GM21367 (cell line): ENCODE measurements around the gene GLIS2.

Experiments
- ATAC-seq: cut with Tn5 transposase; IDR thresholded peaks from one replicate; pipeline ENCODE4 v1.9.1; 2021; ENCODE audit not compliant: unreplicated experiment

GLIS2 gene

DNA sequence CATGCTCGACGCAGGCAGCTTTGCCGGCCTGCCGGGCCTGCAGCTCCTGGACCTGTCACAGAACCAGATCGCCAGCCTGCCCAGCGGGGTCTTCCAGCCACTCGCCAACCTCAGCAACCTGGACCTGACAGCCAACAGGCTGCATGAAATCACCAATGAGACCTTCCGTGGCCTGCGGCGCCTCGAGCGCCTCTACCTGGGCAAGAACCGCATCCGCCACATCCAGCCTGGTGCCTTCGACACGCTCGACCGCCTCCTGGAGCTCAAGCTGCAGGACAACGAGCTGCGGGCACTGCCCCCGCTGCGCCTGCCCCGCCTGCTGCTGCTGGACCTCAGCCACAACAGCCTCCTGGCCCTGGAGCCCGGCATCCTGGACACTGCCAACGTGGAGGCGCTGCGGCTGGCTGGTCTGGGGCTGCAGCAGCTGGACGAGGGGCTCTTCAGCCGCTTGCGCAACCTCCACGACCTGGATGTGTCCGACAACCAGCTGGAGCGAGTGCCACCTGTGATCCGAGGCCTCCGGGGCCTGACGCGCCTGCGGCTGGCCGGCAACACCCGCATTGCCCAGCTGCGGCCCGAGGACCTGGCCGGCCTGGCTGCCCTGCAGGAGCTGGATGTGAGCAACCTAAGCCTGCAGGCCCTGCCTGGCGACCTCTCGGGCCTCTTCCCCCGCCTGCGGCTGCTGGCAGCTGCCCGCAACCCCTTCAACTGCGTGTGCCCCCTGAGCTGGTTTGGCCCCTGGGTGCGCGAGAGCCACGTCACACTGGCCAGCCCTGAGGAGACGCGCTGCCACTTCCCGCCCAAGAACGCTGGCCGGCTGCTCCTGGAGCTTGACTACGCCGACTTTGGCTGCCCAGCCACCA is 65.4 kb downstream of the GLIS2 start:
- ATAC-seq: no peak

DNA sequence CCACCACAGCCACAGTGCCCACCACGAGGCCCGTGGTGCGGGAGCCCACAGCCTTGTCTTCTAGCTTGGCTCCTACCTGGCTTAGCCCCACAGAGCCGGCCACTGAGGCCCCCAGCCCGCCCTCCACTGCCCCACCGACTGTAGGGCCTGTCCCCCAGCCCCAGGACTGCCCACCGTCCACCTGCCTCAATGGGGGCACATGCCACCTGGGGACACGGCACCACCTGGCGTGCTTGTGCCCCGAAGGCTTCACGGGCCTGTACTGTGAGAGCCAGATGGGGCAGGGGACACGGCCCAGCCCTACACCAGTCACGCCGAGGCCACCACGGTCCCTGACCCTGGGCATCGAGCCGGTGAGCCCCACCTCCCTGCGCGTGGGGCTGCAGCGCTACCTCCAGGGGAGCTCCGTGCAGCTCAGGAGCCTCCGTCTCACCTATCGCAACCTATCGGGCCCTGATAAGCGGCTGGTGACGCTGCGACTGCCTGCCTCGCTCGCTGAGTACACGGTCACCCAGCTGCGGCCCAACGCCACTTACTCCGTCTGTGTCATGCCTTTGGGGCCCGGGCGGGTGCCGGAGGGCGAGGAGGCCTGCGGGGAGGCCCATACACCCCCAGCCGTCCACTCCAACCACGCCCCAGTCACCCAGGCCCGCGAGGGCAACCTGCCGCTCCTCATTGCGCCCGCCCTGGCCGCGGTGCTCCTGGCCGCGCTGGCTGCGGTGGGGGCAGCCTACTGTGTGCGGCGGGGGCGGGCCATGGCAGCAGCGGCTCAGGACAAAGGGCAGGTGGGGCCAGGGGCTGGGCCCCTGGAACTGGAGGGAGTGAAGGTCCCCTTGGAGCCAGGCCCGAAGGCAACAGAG is 66.3 kb downstream of the GLIS2 start:
- no peak for ATAC-seq

DNA sequence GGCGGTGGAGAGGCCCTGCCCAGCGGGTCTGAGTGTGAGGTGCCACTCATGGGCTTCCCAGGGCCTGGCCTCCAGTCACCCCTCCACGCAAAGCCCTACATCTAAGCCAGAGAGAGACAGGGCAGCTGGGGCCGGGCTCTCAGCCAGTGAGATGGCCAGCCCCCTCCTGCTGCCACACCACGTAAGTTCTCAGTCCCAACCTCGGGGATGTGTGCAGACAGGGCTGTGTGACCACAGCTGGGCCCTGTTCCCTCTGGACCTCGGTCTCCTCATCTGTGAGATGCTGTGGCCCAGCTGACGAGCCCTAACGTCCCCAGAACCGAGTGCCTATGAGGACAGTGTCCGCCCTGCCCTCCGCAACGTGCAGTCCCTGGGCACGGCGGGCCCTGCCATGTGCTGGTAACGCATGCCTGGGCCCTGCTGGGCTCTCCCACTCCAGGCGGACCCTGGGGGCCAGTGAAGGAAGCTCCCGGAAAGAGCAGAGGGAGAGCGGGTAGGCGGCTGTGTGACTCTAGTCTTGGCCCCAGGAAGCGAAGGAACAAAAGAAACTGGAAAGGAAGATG is 67.0 kb downstream of the GLIS2 start:
- ATAC-seq: no peak

DNA sequence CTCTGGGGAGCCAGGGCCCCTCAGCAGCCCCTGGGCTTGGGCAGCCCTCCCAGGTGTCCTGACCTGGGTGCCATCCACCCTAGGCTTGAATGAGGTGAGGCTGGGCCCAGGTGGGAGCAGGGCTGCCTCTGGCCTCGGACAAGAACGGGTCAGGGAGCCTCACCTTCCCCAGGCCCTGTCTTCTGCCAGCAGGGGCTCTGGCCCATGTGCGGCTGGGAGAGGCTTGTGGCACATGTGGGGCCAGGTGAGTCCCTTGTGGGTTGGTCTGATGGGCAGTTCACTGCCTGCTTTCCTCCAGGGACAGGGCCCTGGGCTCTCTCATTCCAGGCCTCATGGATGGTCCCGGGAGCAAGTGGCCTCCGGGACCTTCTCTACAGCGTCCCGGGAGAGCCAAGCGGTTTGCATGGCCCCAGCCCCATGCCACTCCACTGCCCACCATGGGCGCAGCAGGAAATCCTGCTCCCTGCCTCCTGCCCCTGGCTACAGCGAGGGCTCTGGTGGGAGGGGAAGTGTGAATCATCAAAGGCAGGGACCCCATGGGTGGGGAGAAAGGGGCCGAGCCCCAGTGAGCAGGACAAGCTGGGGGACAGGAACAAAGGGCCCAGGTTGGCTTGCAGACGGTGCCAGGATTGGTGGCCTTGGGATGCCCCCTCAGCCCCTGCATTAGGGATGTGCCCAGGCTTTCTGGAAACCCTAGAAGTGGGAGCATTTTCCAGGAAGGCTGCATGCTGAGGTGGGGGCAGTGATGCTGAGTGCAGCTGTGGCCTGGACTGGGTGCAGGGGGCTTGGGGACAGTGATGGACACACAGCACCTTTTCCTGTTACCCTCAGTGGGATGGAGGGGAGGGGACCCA is 68.0 kb downstream of the GLIS2 start:
- ATAC-seq: no peak

DNA sequence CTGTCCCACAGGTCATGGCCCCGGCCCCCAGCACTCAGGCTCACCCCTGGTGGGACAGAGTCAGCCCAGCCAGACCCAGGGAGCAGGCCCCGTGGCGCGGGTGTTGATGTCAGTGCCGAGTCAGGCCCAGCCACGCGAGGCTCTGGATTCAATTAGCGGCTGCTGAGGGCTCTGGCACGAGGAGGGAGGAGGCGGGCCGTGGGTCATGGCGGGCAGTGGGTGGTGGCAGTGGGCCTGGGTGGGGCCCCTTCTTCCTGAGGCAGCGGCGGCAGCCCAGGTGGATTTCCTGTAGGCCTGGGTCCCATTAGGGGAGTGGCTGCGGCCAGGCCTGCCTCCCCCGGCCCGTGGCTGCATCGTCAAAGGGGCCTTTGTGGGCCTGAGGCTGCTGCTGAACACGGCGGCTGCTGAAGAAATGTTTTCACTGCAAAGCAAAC is 68.7 kb downstream of the GLIS2 start:
- ATAC-seq: no peak

DNA sequence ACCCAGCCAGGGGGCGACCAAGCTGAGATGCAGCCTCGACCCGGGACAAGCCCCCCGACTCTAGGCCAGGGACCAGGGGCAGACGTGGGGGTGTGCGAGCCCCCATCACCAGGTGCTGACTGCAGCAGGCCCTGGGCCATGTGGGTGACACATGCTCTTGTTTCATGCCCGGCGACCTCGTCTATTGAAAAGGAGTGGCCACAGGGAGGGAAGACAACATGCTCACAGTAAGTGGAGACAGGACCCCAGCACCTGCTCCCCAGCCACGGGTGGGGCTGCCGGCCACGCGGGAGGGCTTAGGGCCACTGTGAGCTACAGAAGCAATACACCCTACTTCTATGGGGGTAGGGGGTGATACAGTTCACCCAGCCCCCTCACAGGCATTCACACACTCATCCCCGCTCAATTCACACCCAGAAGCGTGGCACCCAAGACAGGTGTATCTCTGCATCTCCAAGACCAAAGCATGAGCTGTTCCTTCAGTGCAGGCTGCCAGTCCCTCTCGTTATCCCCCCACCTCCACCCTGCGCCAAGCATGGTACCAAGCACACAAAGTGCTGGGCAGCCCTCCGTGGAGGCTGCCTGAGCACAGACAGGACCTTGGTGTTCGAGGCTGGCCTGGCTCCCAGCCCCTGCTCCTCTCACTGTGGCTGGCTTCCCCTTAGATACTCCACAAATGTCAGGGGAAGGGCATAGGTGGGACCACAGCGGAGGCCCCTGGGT is 69.4 kb downstream of the GLIS2 start:
- no peak for ATAC-seq

DNA sequence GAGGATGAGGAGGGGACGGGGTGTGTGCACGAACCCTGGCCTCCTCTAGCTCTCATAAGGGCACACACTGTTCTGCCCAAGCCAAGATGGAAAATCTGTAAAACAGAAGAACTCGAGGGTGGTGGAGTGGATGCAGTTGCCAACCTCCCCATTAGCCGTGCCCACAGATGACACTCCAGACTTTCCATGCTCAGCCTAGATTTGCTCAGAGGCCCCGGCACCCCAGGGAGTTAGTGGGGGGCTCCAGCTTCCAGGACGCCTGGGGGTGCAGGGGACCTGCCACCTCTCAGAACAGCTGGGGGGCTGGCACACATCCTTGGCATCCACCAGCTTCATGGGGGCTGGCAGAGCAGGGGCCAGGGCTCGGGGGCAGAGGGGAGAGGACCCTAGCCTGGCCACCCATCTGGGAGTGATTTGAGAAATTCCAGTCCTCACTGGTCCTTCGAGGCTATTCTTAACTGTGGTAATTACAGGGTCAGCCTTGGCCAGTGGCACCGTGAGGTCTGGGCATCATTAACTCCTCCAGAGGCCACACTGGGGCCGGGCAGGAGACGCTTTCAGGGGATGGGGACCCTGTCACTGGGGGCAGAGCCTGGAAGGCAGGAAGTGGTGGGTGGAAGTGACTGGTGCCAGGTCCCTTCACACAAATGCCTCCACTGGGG is 70.1 kb downstream of the GLIS2 start:
- no peak for ATAC-seq

DNA sequence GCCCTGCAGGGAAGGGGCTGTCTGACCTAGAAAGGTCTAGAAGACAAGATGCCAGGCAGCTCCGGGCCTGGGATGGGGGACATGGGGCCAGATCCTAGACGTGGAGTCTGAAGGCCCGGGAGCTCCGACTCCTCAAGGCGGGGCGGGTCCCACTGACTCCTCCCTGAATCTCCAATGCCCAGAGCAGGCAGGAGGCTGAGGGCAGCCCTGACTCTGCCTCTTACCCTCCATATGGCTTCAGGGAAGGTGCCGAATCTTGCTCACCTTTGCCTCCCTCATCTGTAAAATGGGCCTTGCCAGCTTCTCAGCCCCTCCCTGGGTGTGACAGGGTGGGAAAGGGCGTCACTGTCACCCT is 70.6 kb downstream of the GLIS2 start:
- ATAC-seq: no peak

DNA sequence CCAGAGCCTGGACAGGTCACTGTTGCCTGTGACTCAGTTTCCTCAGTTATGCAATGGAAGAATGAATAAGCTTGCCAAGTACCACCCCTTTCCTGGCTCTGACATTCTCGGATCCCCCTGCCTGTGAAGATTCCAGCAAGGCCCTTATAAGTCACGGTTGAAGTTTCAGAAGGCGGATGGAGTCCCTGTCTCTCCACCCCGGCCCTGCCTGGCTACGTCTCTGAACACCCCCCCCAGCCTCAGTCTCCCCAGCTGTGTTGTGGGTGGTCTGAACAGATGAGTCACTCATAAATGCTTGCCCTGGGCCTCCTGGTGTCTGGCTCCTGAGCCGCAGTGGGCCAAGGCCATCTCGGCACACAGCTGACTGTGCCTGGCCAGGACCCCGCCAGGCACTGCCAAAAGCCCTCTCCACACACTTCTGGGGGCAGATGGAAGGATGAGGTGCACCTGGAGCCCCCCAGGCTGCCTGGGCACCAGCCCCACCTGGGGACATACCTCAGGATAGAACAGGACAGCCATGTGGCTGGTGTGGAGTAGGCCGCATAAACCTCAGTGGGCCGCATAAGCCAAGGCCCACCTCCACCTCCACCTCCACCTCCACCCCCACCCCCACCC is 71.2 kb downstream of the GLIS2 start:
- no peak for ATAC-seq

DNA sequence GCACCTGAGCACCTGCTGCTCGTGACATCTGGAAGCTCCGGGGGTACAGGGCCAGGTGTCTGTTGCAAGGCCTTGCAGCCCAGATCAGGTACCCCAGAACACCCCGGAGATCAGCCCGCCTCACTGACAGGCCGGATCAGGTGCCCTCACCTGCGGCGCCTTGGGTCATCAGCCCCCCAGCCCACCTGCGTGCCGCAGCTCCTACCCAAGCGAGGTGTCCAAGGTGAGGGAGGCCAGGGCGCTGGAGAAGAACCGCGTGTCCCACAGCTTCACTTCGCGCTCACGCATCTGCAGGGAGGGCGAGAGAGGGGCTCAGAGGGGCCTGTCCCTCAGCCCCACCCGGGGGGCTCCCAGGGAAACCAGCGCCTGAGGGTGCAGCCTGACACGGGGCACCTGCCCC is 71.9 kb downstream of the GLIS2 start:
- ATAC-seq: no peak

DNA sequence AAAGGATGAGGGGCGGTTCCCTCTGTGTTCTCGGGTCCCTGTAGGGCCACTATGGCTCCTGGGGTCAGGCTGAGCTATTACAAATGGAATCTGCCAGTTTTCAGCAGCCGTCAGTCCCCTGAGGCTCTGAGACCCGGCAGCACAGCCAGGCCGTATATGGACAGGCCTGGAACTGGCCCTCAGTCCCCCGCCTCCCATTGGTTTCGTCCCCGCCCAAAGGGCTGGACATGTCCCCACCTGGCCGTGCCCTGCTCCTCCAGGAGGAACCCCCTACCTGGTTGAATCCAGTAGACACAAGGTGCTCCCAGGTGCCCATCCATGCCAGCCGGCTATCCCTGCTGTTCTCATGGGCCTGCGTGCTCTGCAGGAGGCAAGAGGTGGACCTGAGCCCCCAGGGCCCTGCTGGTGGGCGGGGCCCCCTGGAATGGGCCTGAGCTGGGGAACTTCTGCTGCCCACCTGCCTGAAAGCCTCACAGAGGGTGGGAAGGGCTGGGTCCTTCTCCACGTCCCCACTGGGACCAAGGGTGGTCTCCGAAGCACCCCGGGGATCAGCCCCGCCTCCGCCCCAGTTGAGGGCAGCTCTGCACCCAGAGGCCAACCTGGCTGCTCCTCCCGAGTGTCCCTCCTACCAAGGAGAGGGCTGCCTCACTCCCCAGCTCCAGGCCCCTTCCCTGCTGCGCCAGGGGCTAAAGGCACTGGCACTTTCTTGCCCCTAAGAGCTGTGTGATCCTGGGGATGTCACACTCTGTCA is 72.6 kb downstream of the GLIS2 start:
- no peak for ATAC-seq
